ENCODE data around the gene KDM4E. TPM values are rescaled to one million over a fixed set of nuclear protein-coding genes. Genes with fewer than 3 reads are reported as not detected.

Gene KDM4E
- polyA plus RNA-seq (2013) = 0.32 TPM

GRCh38 chr11:95024958-95025357 is at the start of gene KDM4E:
Gene KDM4E, plus strand, starts transcription at chr11:95025258. Its CDS starts 300 bp downstream, at chr11:95025558.
- Histone ChIP-seq H3K36me3 (ENCODE audit: control insufficient read depth in 4 of 4, insufficient read depth in 4 of 4, low read length in 3 of 4) (no peaks in the 10 kb centered on the region), H3K4me1 (ENCODE audit: control extremely low read depth in 1 of 4, control insufficient read depth in 4 of 4, insufficient read depth in 4 of 4, low read length in 3 of 4) (no peaks in the 10 kb centered on the region), H3K27me3 (replicated peaks in 2 of 5; ENCODE audit: control insufficient read depth in 4 of 5, insufficient read depth in 5 of 5, low read length in 4 of 5) (no peaks in the 10 kb centered on the region), H3K9me3 (ENCODE audit: control extremely low read depth in 1 of 5, control insufficient read depth in 4 of 5, insufficient read depth in 2 of 5, low read depth in 1 of 5, low read length in 4 of 5) (no peaks in the 10 kb centered on the region), H3K4me3 (ENCODE audit: control insufficient read depth in 1 of 7, extremely low read depth in 1 of 7, insufficient read depth in 4 of 7, low read depth in 2 of 7, low read length in 6 of 7) (no peak within 1 kb of the TSS), H3K27ac (ENCODE audit: insufficient read depth in 1 of 2, low read depth in 1 of 2, low read length in 2 of 2, poor library complexity in 1 of 2, severe bottlenecking in 2 of 2) (no peak within 1 kb of the TSS)
- ChIA-PET CTCF (no interaction called here), POLR2A (no interaction called here)
- no CpG with 5 or more reads among the region's 1 CpG for WGBS (ENCODE audit: insufficient coverage)
- DNase-seq = no peak

- no CpG with 5 or more reads among the region's 1 CpG for WGBS (ENCODE audit: insufficient coverage)
- Histone ChIP-seq H3K4me3 (ENCODE audit: control insufficient read depth in 1 of 7, extremely low read depth in 1 of 7, insufficient read depth in 4 of 7, low read depth in 2 of 7, low read length in 6 of 7) (no peak overlapping the region), H3K36me3 (ENCODE audit: control insufficient read depth in 4 of 4, insufficient read depth in 4 of 4, low read length in 3 of 4) (peaks cover under 1 to 13% (median 9%) of the 10 kb centered on the region in 4 experiments), H3K27me3 (replicated peaks in 2 of 5; ENCODE audit: control insufficient read depth in 4 of 5, insufficient read depth in 5 of 5, low read length in 4 of 5) (no peaks in the 10 kb centered on the region), H3K4me1 (ENCODE audit: control extremely low read depth in 1 of 4, control insufficient read depth in 4 of 4, insufficient read depth in 4 of 4, low read length in 3 of 4) (peaks cover 6 to 15% (median 9%) of the 10 kb centered on the region in 4 experiments), H3K9me3 (ENCODE audit: control extremely low read depth in 1 of 5, control insufficient read depth in 4 of 5, insufficient read depth in 2 of 5, low read depth in 1 of 5, low read length in 4 of 5) (no peaks in the 10 kb centered on the region), H3K27ac (ENCODE audit: insufficient read depth in 1 of 2, low read depth in 1 of 2, low read length in 2 of 2, poor library complexity in 1 of 2, severe bottlenecking in 2 of 2) (no peak overlapping the region)
- CTCF ChIA-PET = interaction anchor here (1.4 kb wide), 1 partner anchor 10 kb away, joined by 3 read pairs; no protein-coding TSS in a partner anchor
- POLR2A ChIA-PET = no interaction called here
- no peak for DNase-seq
Observed at GRCh38 chr11:94975599-94975998, 49.5 kb upstream of the KDM4E start.

- peaks cover 0 to 4% (median 0%) of the 10 kb centered on the region in 5 experiments for H3K27me3 ChIP-seq (replicated peaks in 2 of 5; ENCODE audit: control insufficient read depth in 4 of 5, insufficient read depth in 5 of 5, low read length in 4 of 5)
- no peaks in the 10 kb centered on the region for H3K4me1 ChIP-seq (ENCODE audit: control extremely low read depth in 1 of 4, control insufficient read depth in 4 of 4, insufficient read depth in 4 of 4, low read length in 3 of 4)
- ChIA-PET CTCF (no interaction called here), POLR2A (no interaction called here)
- WGBS (ENCODE audit: insufficient coverage) = 57% methylated on average over 1 of the region's 4 CpGs
- H3K9me3 ChIP-seq (ENCODE audit: control extremely low read depth in 1 of 5, control insufficient read depth in 4 of 5, insufficient read depth in 2 of 5, low read depth in 1 of 5, low read length in 4 of 5) = no peaks in the 10 kb centered on the region
- no peaks in the 10 kb centered on the region for H3K36me3 ChIP-seq (ENCODE audit: control insufficient read depth in 4 of 4, insufficient read depth in 4 of 4, low read length in 3 of 4)
- DNase-seq = no peak
- no peak overlapping the region for H3K4me3 ChIP-seq (ENCODE audit: control insufficient read depth in 1 of 7, extremely low read depth in 1 of 7, insufficient read depth in 4 of 7, low read depth in 2 of 7, low read length in 6 of 7)
- no peak overlapping the region for H3K27ac ChIP-seq (ENCODE audit: insufficient read depth in 1 of 2, low read depth in 1 of 2, low read length in 2 of 2, poor library complexity in 1 of 2, severe bottlenecking in 2 of 2)
Observed at GRCh38 chr11:94987378-94987777, 37.7 kb upstream of the KDM4E start.

- Histone ChIP-seq H3K4me1 (ENCODE audit: control extremely low read depth in 1 of 4, control insufficient read depth in 4 of 4, insufficient read depth in 4 of 4, low read length in 3 of 4) (no peaks in the 10 kb centered on the region), H3K27me3 (replicated peaks in 2 of 5; ENCODE audit: control insufficient read depth in 4 of 5, insufficient read depth in 5 of 5, low read length in 4 of 5) (peaks cover 0 to 4% (median 0%) of the 10 kb centered on the region in 5 experiments), H3K4me3 (ENCODE audit: control insufficient read depth in 1 of 7, extremely low read depth in 1 of 7, insufficient read depth in 4 of 7, low read depth in 2 of 7, low read length in 6 of 7) (no peak overlapping the region), H3K36me3 (ENCODE audit: control insufficient read depth in 4 of 4, insufficient read depth in 4 of 4, low read length in 3 of 4) (no peaks in the 10 kb centered on the region), H3K9me3 (ENCODE audit: control extremely low read depth in 1 of 5, control insufficient read depth in 4 of 5, insufficient read depth in 2 of 5, low read depth in 1 of 5, low read length in 4 of 5) (no peaks in the 10 kb centered on the region), H3K27ac (ENCODE audit: insufficient read depth in 1 of 2, low read depth in 1 of 2, low read length in 2 of 2, poor library complexity in 1 of 2, severe bottlenecking in 2 of 2) (no peak overlapping the region)
- no peak for DNase-seq
- ChIA-PET POLR2A (interaction anchor here (1.0 kb wide), 1 partner anchor 9 kb away, joined by 3 read pairs; no protein-coding TSS in a partner anchor), CTCF (no interaction called here)
- 100% methylated on average over 1 of the region's 1 CpG for whole genome bisulfite sequencing (ENCODE audit: insufficient coverage)
Observed at GRCh38 chr11:94988748-94989147, 36.3 kb upstream of the KDM4E start.

- peaks cover 0 to 4% (median 0%) of the 10 kb centered on the region in 5 experiments for H3K27me3 ChIP-seq (replicated peaks in 2 of 5; ENCODE audit: control insufficient read depth in 4 of 5, insufficient read depth in 5 of 5, low read length in 4 of 5)
- no peak for DNase-seq
- no CpG with 5 or more reads among the region's 2 CpGs for WGBS (ENCODE audit: insufficient coverage)
- H3K27ac ChIP-seq (ENCODE audit: insufficient read depth in 1 of 2, low read depth in 1 of 2, low read length in 2 of 2, poor library complexity in 1 of 2, severe bottlenecking in 2 of 2) = no peak overlapping the region
- POLR2A ChIA-PET = no interaction called here
- H3K9me3 ChIP-seq (ENCODE audit: control extremely low read depth in 1 of 5, control insufficient read depth in 4 of 5, insufficient read depth in 2 of 5, low read depth in 1 of 5, low read length in 4 of 5) = no peaks in the 10 kb centered on the region
- H3K4me1 ChIP-seq (ENCODE audit: control extremely low read depth in 1 of 4, control insufficient read depth in 4 of 4, insufficient read depth in 4 of 4, low read length in 3 of 4) = no peaks in the 10 kb centered on the region
- no peak overlapping the region for H3K4me3 ChIP-seq (ENCODE audit: control insufficient read depth in 1 of 7, extremely low read depth in 1 of 7, insufficient read depth in 4 of 7, low read depth in 2 of 7, low read length in 6 of 7)
- CTCF ChIA-PET = interaction anchor here (0.6 kb wide), 1 partner anchor 517 kb away, joined by 3 read pairs; no protein-coding TSS in a partner anchor
- H3K36me3 ChIP-seq (ENCODE audit: control insufficient read depth in 4 of 4, insufficient read depth in 4 of 4, low read length in 3 of 4) = no peaks in the 10 kb centered on the region
Observed at GRCh38 chr11:94993400-94993943, 31.6 kb upstream of the KDM4E start.

GRCh38 chr11:94997437-94997836 is 27.6 kb upstream of the KDM4E start:
- no peaks in the 10 kb centered on the region for H3K9me3 ChIP-seq (ENCODE audit: control extremely low read depth in 1 of 5, control insufficient read depth in 4 of 5, insufficient read depth in 2 of 5, low read depth in 1 of 5, low read length in 4 of 5)
- no peaks in the 10 kb centered on the region for H3K4me1 ChIP-seq (ENCODE audit: control extremely low read depth in 1 of 4, control insufficient read depth in 4 of 4, insufficient read depth in 4 of 4, low read length in 3 of 4)
- DNase-seq = peak in 2 of 3 donors; percentile 1 to 4
- POLR2A ChIA-PET = no interaction called here
- no peaks in the 10 kb centered on the region for H3K36me3 ChIP-seq (ENCODE audit: control insufficient read depth in 4 of 4, insufficient read depth in 4 of 4, low read length in 3 of 4)
- CTCF ChIA-PET = no interaction called here
- H3K27me3 ChIP-seq (replicated peaks in 2 of 5; ENCODE audit: control insufficient read depth in 4 of 5, insufficient read depth in 5 of 5, low read length in 4 of 5) = no peaks in the 10 kb centered on the region
- no peak overlapping the region for H3K27ac ChIP-seq (ENCODE audit: insufficient read depth in 1 of 2, low read depth in 1 of 2, low read length in 2 of 2, poor library complexity in 1 of 2, severe bottlenecking in 2 of 2)
- 100% methylated on average over 4 of the region's 6 CpGs for WGBS (ENCODE audit: insufficient coverage)
- no peak overlapping the region for H3K4me3 ChIP-seq (ENCODE audit: control insufficient read depth in 1 of 7, extremely low read depth in 1 of 7, insufficient read depth in 4 of 7, low read depth in 2 of 7, low read length in 6 of 7)

DNA sequence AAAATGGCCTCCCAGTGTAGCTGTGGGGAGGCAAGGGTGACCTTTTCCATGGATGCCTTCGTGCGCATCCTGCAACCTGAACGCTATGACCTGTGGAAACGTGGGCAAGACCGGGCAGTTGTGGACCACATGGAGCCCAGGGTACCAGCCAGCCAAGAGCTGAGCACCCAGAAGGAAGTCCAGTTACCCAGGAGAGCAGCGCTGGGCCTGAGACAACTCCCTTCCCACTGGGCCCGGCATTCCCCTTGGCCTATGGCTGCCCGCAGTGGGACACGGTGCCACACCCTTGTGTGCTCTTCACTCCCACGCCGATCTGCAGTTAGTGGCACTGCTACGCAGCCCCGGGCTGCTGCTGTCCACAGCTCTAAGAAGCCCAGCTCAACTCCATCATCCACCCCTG is 26.8 kb upstream of the KDM4E start:
- DNase-seq = no peak
- Histone ChIP-seq H3K27me3 (replicated peaks in 2 of 5; ENCODE audit: control insufficient read depth in 4 of 5, insufficient read depth in 5 of 5, low read length in 4 of 5) (no peaks in the 10 kb centered on the region), H3K36me3 (ENCODE audit: control insufficient read depth in 4 of 4, insufficient read depth in 4 of 4, low read length in 3 of 4) (no peaks in the 10 kb centered on the region), H3K4me3 (ENCODE audit: control insufficient read depth in 1 of 7, extremely low read depth in 1 of 7, insufficient read depth in 4 of 7, low read depth in 2 of 7, low read length in 6 of 7) (no peak overlapping the region), H3K27ac (ENCODE audit: insufficient read depth in 1 of 2, low read depth in 1 of 2, low read length in 2 of 2, poor library complexity in 1 of 2, severe bottlenecking in 2 of 2) (no peak overlapping the region), H3K4me1 (ENCODE audit: control extremely low read depth in 1 of 4, control insufficient read depth in 4 of 4, insufficient read depth in 4 of 4, low read length in 3 of 4) (no peaks in the 10 kb centered on the region), H3K9me3 (ENCODE audit: control extremely low read depth in 1 of 5, control insufficient read depth in 4 of 5, insufficient read depth in 2 of 5, low read depth in 1 of 5, low read length in 4 of 5) (no peaks in the 10 kb centered on the region)
- ChIA-PET CTCF (no interaction called here), POLR2A (no interaction called here)
- WGBS (ENCODE audit: insufficient coverage) = 98% methylated on average over 13 of the region's 13 CpGs

Measured in common myeloid progenitor, CD34-positive (primary cell).